PC-9 (cell line): Measurements from ENCODE around the gene MEGF8. TPM values are rescaled to one million over a fixed set of nuclear protein-coding genes. Genes with fewer than 3 reads are reported as not detected.

ENCODE experiments used
- BruUV-seq: library from RNA; stranded (reverse); fragments of 400-500 nt; replicated peaks from 2 replicates; lab custom pipeline; 2021; lab: Mats Ljungman, UMichigan
- CTCF ChIA-PET: fragments of 300-600 bp; sonication (Branson Sonifier 250); formaldehyde crosslinking; loops from one replicate; lab custom pipeline; 2022; ENCODE audit warnings: antibody characterized with exemption; lab: Charles Lee
- POLR2A ChIA-PET: fragments of 300-600 bp; sonication (Branson Sonifier 250); formaldehyde crosslinking; loops from one replicate; lab custom pipeline; 2022; ENCODE audit warnings: antibody characterized with exemption; ENCODE audit not compliant: unreplicated experiment; lab: Charles Lee
- DNase-seq, 2 experiments: peaks; one replicate each; pipeline versions ENCODE4 v3.0.0 to v3.0.0-alpha.2; 2015 to 2022; ENCODE audit warnings: mixed read lengths in 1 of 2
- H2AFZ ChIP-seq: fragments of 200-600 bp; sonication (generic); 2 replicates; pipeline ENCODE4 v1.8.1; 2017; ENCODE audit warnings: antibody characterized with exemption
- H3F3A ChIP-seq: fragments of 200-600 bp; sonication (generic); 2 replicates; pipeline ENCODE4 v1.8.1; 2017; ENCODE audit warnings: antibody characterized with exemption, mild to moderate bottlenecking, low read depth; ENCODE audit not compliant: insufficient read depth
- H3K27ac ChIP-seq: fragments of 200-600 bp; sonication (generic); 2 replicates; pipeline ENCODE4 v1.6.1; 2016; ENCODE audit warnings: mixed run types
- H3K27me3 ChIP-seq: fragments of 200-600 bp; sonication (generic); 2 replicates; pipeline ENCODE4 v1.6.1; 2016; ENCODE audit warnings: low read depth, mixed run types; ENCODE audit not compliant: insufficient read depth
- H3K36me3 ChIP-seq: fragments of 200-600 bp; sonication (generic); 2 replicates; pipeline ENCODE4 v1.6.1; 2016; ENCODE audit warnings: low read depth, mixed run types
- H3K4me1 ChIP-seq: fragments of 200-600 bp; sonication (generic); replicated peaks from 2 replicates; pipeline ENCODE4 v1.6.1; 2016; ENCODE audit warnings: mixed run types; ENCODE audit not compliant: insufficient read depth
- H3K4me2 ChIP-seq: fragments of 200-600 bp; sonication (generic); 2 replicates; pipeline ENCODE4 v1.6.1; 2017; ENCODE audit warnings: mixed run types
- H3K4me3 ChIP-seq: fragments of 200-600 bp; sonication (generic); 2 replicates; pipeline ENCODE4 v1.6.1; 2016; ENCODE audit warnings: mixed run types
- H3K79me2 ChIP-seq: fragments of 200-600 bp; sonication (generic); 2 replicates; pipeline ENCODE4 v1.6.1; 2017; ENCODE audit warnings: low read depth, mixed run types
- H3K9me2 ChIP-seq: fragments of 200-600 bp; sonication (generic); 2 replicates; pipeline ENCODE4 v1.8.1; 2017; ENCODE audit warnings: mild to moderate bottlenecking; ENCODE audit not compliant: insufficient read depth
- H3K9me3 ChIP-seq: fragments of 200-600 bp; sonication (generic); 2 replicates; pipeline ENCODE4 v1.8.1; 2016; ENCODE audit warnings: low read depth; ENCODE audit not compliant: insufficient read depth
- H4K20me1 ChIP-seq: fragments of 200-600 bp; sonication (generic); 2 replicates; pipeline ENCODE4 v1.8.1; 2017; ENCODE audit not compliant: insufficient read depth
- CTCF ChIP-seq: fragments of 200-600 bp; sonication (generic); conservative IDR thresholded peaks from 2 replicates; pipeline ENCODE4 v1.6.1; 2017; ENCODE audit warnings: mixed run types, antibody characterized with exemption, mild to moderate bottlenecking, moderate library complexity
- EZH2 ChIP-seq: fragments of 200-600 bp; sonication (generic); IDR thresholded peaks from 2 replicates; pipeline ENCODE4 v1.8.0; 2017; ENCODE audit warnings: antibody characterized with exemption, low read depth
- intact Hi-C: fragments of 100-400 bp; cut with micrococcal nuclease; formaldehyde crosslinking; loops from one replicate; pipeline ENCODE4 v1.10.0; 2022; ENCODE audit not compliant: unreplicated experiment
- total RNA-seq: library from RNA; stranded (reverse); gene quantifications from 2 replicates; pipeline ENCODE4 v1.2.3, GENCODE V29; 2021

MEGF8 gene
- total RNA-seq, 1 experiment from 2014 or later = 40.6 TPM

GRCh38 chr19:42295831-42296525 is 29.5 kb upstream of the MEGF8 start:
- Histone ChIP-seq H2AFZ (no peak overlapping the region), H3K79me2 (peaks cover 4% of the 10 kb centered on the region; the same call in 1 of the 2 replicates), H4K20me1 (no peaks in the 10 kb centered on the region), H3K4me3 (no peak overlapping the region), H3K4me2 (no peak overlapping the region), H3F3A (peaks cover 5% of the 10 kb centered on the region; the same call in 1 of the 2 replicates), H3K9me3 (no peaks in the 10 kb centered on the region), H3K36me3 (no peaks in the 10 kb centered on the region), H3K27ac (no peak overlapping the region), H3K27me3 (no peaks in the 10 kb centered on the region), H3K9me2 (no peaks in the 10 kb centered on the region), H3K4me1 (no peaks in the 10 kb centered on the region)
- intact Hi-C loops = loop anchor here (1.0 kb wide), 2 partner anchors 53 to 163 kb away; no protein-coding TSS in a partner anchor
- TF ChIP-seq EZH2 = no peak
- TF ChIP-seq CTCF = peak; percentile 95
- DNase-seq = peak; percentile 58 to 86
- POLR2A ChIA-PET = no interaction called here
- CTCF ChIA-PET = interaction anchor here (0.6 kb wide), 1 partner anchor 139 kb away, joined by 3 read pairs; no protein-coding TSS in a partner anchor
- no TSS peak for BruUV-seq

GRCh38 chr19:42297039-42297438 is 28.4 kb upstream of the MEGF8 start:
- H3K4me2 ChIP-seq = no peak overlapping the region
- H3K27me3 ChIP-seq = no peaks in the 10 kb centered on the region
- no peak overlapping the region for H2AFZ ChIP-seq
- H3K9me3 ChIP-seq = no peaks in the 10 kb centered on the region
- H3K4me1 ChIP-seq = peaks cover 7% of the 10 kb centered on the region; the same call in 1 of the 2 replicates
- DNase-seq = no peak
- H3K9me2 ChIP-seq = no peaks in the 10 kb centered on the region
- H3K36me3 ChIP-seq = no peaks in the 10 kb centered on the region
- H4K20me1 ChIP-seq = no peaks in the 10 kb centered on the region
- peaks cover 12% of the 10 kb centered on the region for H3K79me2 ChIP-seq
- ChIA-PET POLR2A (no interaction called here), CTCF (interaction anchor here (0.7 kb wide), 1 partner anchor 52 kb away, joined by 3 read pairs; no protein-coding TSS in a partner anchor)
- H3F3A ChIP-seq = peaks cover 5% of the 10 kb centered on the region; the same call in 1 of the 2 replicates
- no peak overlapping the region for H3K4me3 ChIP-seq
- TF ChIP-seq EZH2 (no peak), CTCF (no peak)
- H3K27ac ChIP-seq = no peak overlapping the region
- BruUV-seq = no TSS peak
- intact Hi-C loops = no loop called here

GRCh38 chr19:42301646-42302203 is 23.7 kb upstream of the MEGF8 start, which contains the start of gene PRR19:
Gene PRR19, plus strand, starts transcription at chr19:42302132. Its CDS starts 7,453 bp downstream, at chr19:42309585.
- ChIA-PET POLR2A (interaction anchor here (0.6 kb wide), 1 partner anchor 61 kb away, joined by 7 read pairs; no protein-coding TSS in a partner anchor), CTCF (interaction anchor here (0.7 kb wide), 1 partner anchor 140 kb away, joined by 3 read pairs; no protein-coding TSS in a partner anchor)
- no peaks in the 10 kb centered on the region for H3K9me3 ChIP-seq
- intact Hi-C loops = loop anchor here (1.0 to 2.0 kb wide), 2 partner anchors 24 to 59 kb away; partner anchors contain the start of genes GSK3A and MEGF8
- peaks cover 5% of the 10 kb centered on the region; the same call in 1 of the 2 replicates for H3F3A ChIP-seq
- no peak for TF ChIP-seq EZH2
- TF ChIP-seq CTCF = no peak
- peak within 1 kb of the TSS; percentile 94 for H2AFZ ChIP-seq
- H4K20me1 ChIP-seq = no peaks in the 10 kb centered on the region
- DNase-seq = no peak
- H3K36me3 ChIP-seq = no peaks in the 10 kb centered on the region
- no peak within 1 kb of the TSS for H3K27ac ChIP-seq
- H3K27me3 ChIP-seq = no peaks in the 10 kb centered on the region
- H3K79me2 ChIP-seq = peaks cover 12% of the 10 kb centered on the region
- peak within 1 kb of the TSS; percentile 78 for H3K4me3 ChIP-seq
- BruUV-seq = TSS peak; percentile 54
- H3K9me2 ChIP-seq = no peaks in the 10 kb centered on the region
- peaks cover 7% of the 10 kb centered on the region; the same call in 1 of the 2 replicates for H3K4me1 ChIP-seq
- peak within 1 kb of the TSS; percentile 92 for H3K4me2 ChIP-seq
